Activated CD4-positive, alpha-beta T cell treated with anti-CD3 and anti-CD28 coated beads, Interleukin-2, amount 50 U/mL, for 4 hours (primary cell): ENCODE results near the gene DNAJC12.
A peak's percentile ranks its signal among the peaks of the same experiment; 100 is the strongest.
"Not testable (repeated sequence)": the region's sequence is repeated elsewhere in the genome, so short reads cannot be mapped to it uniquely, and the experiment has no call there.

Experiments
- DNase-seq, 2 experiments: peaks; one replicate each; pipeline ENCODE4 v3.0.0-alpha.2; 2020

Gene DNAJC12

GRCh38 chr10:67837541-67838314 lies at the start of gene DNAJC12:
Gene DNAJC12, minus strand, starts transcription at chr10:67838188. Its CDS starts 177 bp downstream, at chr10:67838011.
- no peak for DNase-seq

- DNase-seq: peak; percentile 60 to 64
Measured at GRCh38 chr10:67884842-67885670, 47.1 kb upstream of the DNAJC12 start.

DNA sequence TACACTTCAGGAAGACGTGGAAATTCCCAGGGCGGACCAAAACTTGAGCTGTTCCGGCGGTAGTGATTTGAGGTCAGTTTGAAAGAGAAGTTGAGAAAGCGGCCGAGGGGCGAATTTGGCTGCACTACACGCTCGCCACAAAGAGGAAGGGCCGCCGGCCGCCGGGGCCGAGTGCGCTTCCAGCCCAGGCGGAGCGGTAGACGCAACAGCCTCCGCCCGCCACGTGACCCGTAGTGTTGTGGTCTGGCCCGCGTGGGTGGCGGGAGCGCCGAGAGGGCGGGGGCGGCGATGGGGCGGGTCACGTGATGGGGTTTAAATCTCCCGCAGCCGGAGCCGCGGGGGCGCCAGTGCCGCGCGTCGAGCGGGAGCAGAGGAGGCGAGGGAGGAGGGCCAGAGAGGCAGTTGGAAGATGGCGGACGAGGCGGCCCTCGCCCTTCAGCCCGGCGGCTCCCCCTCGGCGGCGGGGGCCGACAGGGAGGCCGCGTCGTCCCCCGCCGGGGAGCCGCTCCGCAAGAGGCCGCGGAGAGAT lies 46.4 kb upstream of the DNAJC12 start, which contains the start of gene SIRT1:
TSS of gene SIRT1 (plus strand) at position 344 of the 529 bp plus-strand sequence. CDS start at position 410, 66 bp downstream.
- DNase-seq: peak; percentile 93 to 94

GRCh38 chr10:67883710-67884312 lies 45.8 kb upstream of the DNAJC12 start:
- DNase-seq: no peak

- DNase-seq: no peak
Measured at GRCh38 chr10:67878133-67878532, 40.1 kb upstream of the DNAJC12 start.

- not testable (repeated sequence) for DNase-seq
Measured at GRCh38 chr10:67877421-67877820, 39.4 kb upstream of the DNAJC12 start.

GRCh38 chr10:67875340-67876238 lies 37.6 kb upstream of the DNAJC12 start:
- DNase-seq: no peak

GRCh38 chr10:67869996-67870395 lies 32.0 kb upstream of the DNAJC12 start:
- DNase-seq: no peak

- no peak for DNase-seq
Measured at GRCh38 chr10:67868132-67868531, 30.1 kb upstream of the DNAJC12 start.

DNA sequence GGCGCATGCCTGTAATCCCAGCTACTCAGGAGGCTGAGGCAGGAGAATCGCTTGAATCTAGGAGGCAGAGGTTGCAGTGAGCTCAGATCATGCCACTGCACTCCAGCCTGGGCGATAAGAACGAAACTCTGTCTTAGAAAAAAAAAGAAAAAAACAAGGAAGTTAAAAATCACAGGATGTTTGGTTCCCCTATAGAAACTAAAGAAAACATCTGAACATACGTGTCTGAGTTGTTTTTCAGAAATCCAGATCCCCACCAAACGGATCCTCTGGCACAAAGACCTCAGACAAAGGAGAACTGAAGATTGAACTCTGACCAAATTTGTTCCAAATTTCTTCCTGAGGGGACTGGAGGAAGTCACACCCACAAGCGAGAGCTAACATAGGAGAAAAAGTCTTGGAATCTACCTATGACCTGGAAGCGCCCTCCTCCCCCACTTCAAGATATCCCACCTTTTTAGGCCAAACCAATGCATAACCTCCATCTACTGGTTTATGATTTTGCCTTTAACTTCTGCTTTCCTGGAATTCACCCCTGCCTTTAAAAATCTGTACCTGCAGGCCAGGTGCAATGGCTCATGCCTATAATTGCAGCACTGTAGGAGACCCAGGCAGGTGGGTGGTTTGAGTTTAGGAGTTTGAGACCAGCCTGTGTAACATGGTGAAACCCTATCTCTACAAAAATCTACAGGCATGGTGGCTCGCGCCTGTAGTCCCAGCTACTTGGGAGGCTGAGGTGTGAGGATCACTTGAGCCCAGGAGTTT lies 26.8 kb upstream of the DNAJC12 start:
- no peak for DNase-seq

DNA sequence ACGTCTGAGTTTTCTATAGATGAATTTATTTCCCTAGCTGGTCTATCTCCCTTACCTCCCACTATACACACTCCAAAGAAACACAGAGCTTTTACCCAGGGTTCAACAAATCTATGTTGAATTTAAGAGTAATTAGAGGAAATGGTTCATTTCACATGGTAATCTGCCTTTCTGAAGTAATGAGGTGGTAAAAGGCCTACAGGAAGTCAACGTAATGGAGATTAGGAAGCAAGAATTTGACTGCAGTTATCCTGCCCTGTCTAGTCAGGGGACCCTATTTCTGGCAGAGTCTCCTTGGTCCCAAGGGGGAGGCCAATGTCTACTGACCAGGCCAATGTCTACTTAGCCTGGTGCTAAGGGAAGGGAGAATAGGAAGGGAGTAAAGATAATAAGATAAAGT lies 25.1 kb upstream of the DNAJC12 start:
- no peak for DNase-seq

GRCh38 chr10:67861750-67862432 lies 23.9 kb upstream of the DNAJC12 start:
- DNase-seq: no peak

DNA sequence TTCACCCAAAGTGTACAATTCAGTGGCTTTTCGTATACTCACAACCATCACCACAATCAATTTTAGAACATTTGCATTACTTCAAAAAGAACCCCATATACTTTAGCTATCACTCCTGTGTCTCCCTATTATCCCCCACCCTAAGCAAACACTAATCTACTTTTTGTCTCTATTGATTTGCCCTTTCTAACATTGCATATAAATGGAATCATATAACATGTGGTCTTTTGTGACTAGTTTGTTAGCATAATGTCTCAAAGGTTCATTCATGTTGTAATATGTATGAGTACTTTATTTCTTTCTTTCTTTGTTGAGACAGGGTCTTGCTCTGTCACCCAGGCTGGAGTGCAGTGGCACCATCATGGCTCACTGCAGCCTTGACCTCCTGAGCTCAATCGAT lies 21.0 kb upstream of the DNAJC12 start:
- no peak for DNase-seq

DNA sequence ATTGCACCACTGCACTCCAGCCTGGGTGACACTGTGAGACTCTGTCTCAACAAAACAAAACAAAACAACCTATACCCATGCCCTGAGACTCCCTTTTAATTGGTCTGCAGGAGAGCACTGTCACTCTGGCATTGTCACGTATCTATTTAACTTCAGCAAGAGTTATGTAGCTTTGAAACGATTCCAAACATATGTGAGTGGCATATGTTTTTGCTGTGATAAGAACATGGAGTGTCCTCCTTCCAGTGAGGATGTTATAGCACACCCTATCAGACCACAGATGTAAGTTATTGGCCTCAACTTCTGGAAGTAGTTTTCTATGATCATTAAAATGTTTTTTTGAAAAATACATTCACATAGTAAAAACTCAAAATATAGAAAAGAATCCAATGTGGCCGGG lies 15.5 kb upstream of the DNAJC12 start:
- DNase-seq: no peak

GRCh38 chr10:67852761-67853160 lies 14.8 kb upstream of the DNAJC12 start:
- no peak for DNase-seq

GRCh38 chr10:67851186-67851585 lies 13.2 kb upstream of the DNAJC12 start:
- no peak for DNase-seq

GRCh38 chr10:67849331-67850011 lies 11.5 kb upstream of the DNAJC12 start:
- peak; percentile 94 to 96 for DNase-seq

- no peak for DNase-seq
Measured at GRCh38 chr10:67843284-67843683, 5.3 kb upstream of the DNAJC12 start.

DNA sequence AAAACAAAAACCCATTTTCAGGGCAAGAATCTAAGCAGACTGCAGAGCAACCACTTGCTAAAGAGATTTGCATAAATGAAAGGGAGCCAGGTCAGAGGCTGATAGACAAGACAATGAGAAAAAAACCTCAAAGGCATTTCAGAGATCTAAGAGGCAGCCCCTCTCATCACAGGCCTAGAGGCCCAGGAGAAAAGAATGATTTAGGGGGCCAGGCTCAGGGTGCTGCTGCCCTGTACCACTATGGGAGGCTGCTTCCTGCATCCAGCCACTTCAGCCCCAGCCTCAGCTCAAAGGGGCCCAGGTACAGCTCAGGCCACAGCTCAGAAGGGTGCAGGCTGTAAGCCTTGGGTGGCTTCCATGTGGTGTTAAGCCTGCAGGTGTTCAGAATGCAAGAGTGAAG lies 3.7 kb upstream of the DNAJC12 start:
- no peak for DNase-seq

DNA sequence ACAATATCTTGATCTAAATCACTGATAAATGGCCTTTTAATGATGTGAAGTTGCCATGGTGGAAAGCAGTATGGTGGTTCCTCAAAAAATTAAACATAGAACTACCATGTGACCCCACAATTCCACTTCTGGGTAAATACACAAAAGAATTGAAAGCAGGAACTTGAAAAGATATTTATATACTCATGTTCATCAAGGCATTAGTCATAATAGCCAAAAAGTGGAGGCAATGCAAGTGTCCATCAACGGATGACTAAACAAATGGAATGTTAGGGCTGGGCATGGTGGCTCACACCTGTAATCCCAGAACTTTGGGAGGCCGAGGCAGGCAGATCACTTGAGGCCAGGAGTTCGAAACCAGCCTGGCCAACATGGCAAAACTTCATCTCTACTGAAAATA lies 2.0 kb upstream of the DNAJC12 start:
- DNase-seq: no peak
